Stimulated activated CD8-positive, alpha-beta memory T cell treated with anti-CD3 and anti-CD28 coated beads, Interleukin-2, amount 100 ng/mL, for 1 hour (primary cell): ENCODE measurements around the gene BABAM2.
"Not testable (repeated sequence)": the region's sequence is repeated elsewhere in the genome, so short reads cannot be mapped to it uniquely, and the experiment has no call there.

Source experiments
- DNase-seq, 2 donors: peaks; one replicate each; pipeline ENCODE4 v3.0.0-alpha.2; 2020; ENCODE audit warnings: low read depth in 2 of 2

Gene BABAM2

GRCh38 chr2:28327956-28328922 is 437.7 kb downstream of the BABAM2 start:
- DNase-seq: no peak

DNA sequence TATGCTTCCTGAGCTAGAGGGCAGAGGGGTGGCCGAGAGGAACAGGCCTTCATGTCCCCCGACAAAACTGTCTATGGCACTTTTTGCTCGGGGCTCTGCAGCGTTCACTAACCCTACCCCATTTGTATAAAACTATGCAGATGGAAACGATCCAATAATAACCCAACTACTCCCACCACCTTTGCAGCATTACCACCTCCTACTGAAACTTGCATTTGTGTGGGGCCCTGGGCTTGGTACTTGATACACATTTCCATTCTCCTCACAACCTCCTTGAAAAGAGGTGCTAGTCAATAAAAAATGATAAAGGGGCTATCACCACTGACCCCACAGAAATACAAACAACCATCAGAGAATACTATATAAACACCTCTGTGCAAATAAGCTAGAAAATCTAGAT is 438.7 kb downstream of the BABAM2 start:
- no peak for DNase-seq

- not testable (repeated sequence) for DNase-seq
These were observed 440.2 kb downstream of the BABAM2 start for GRCh38 chr2:28330722-28331121.

DNA sequence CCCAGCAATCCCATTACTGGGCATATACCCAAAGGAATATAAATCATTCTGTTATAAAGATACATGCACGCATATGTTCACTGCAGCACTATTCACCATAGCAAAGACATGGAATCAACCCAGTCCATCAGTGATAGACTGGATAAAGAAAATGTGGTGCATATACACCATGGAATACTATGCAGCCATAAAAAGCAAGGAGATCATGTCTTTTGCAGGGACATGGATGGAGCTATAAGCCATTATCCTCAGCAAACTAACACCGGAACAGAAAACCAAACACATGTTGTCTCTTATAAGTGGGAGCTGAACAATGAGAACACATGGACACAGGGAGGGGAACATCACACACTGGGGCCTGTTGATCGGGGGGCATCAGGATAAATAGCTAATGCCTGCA is 441.3 kb downstream of the BABAM2 start:
- DNase-seq: not testable (repeated sequence)

- no peak for DNase-seq
These were observed 442.2 kb downstream of the BABAM2 start for GRCh38 chr2:28332696-28333095.

DNA sequence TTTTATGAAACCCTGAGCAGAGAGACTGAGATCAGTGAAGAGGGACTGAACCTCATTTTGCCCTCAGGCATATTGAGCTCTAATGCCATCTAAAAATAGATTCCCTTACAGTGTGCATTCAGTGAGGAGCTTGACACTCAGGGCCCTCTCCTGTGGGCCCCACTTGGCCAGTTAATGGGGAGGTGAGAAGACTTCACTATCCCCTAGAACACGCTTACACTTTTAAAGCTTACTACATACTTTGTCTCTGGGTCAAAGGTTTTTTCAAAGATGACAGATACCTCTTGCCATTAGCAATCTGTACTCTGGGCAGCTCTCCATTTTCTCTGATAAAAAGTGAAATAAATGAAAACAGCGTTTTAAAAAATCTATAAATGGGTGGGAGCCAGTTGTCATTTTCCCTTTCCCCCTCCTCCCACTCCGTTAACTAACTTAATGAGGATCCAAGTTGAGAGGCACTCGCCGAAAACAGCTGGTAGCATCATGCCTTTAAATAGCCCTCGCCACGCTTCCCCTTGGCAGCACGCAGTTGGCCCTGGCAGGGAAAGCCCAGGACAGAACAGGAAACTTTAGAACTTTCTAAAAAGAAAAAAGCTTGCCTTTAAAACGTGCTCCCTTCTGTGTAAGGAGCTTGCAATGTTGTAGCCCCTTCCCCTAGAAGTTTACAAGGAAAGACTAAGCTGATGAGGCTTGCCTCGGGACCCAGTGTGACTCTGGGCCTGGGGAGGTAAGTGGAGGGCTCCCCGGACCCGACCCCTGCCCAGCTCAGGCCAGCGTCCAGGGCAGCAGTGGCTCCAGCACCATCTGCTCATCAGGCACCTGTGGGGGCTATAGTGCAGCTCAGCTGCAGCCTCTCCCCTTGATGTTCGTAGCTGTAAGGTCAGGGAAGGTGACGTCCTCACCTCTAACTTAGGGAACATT is 443.3 kb downstream of the BABAM2 start:
- no peak for DNase-seq

- DNase-seq: no peak
These were observed 444.0 kb downstream of the BABAM2 start for GRCh38 chr2:28334527-28334894.

GRCh38 chr2:28335265-28335664 is 444.7 kb downstream of the BABAM2 start:
- DNase-seq: not testable (repeated sequence)

- DNase-seq: no peak
These were observed 445.1 kb downstream of the BABAM2 start for GRCh38 chr2:28335666-28336065.

DNA sequence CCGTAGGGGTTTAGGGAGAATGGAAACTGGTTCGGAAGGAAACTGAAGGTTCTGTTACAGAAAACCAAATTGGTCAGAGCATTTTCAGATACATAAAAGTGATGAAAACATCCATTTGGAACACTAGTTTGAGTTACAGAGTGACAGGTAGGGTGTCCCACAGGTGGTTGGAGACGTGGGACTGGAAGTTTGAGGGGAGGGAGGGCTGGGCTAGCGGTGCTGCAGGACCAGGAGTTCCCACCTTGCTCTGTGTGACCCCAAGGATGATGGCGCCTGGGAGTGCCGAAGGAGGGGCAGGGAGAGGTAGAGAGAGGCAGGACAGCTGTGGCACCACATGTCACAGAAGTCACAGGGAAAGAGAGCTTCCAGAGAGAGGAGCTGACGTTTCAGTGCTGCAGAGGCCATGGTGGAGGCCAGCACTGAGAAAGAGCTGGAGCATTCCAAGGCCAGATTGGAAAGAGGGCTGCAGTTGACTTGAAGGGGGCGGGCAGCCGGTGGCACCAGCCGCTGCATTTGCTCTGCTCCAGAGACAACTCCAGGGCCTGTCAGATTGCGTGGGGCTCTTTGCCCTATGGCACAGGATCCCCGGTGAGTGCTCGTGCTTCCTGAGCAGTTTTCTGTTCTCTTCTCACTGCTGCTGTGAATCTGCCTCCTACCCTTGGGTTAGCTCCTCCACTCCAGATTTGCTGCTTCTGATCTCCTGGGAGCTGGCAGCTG is 445.9 kb downstream of the BABAM2 start:
- no peak for DNase-seq

- no peak for DNase-seq
These were observed 446.6 kb downstream of the BABAM2 start for GRCh38 chr2:28336982-28337627.

DNA sequence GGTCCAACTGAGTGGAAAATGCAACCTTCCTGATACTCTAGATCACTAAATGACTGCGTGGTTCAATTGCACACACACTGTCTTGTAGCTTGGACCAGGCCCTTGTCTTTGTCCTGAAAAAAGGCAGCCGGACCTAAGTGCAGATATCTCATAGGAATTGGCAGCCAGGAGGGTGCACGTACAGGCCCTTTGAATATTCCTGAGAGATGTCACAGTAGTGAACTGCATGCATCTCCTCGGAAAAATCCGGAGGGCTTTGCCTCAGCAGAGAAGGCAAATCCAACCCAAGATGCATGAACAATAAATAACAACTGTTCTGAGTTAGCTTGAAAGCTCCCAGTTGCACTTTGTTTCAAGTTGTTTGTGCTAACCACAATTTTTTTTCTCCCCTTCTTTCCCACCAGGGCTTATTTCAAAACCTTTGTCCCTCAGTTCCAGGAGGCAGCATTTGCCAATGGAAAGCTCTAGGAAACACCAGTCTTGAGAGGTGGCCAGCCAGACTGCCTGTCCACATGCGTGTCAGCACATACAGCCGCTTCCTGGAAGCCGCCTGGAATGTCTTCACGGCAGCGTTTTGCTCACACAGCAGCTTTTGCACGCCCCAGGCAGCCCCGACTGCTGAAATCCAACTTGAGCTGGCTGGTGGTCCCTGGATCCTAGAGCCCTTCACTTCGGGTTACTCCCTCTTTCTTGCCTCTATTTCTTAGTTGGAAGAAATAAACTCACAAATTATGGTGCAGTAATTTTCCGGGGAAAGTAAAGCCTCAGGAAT is 447.7 kb downstream of the BABAM2 start:
- no peak for DNase-seq

DNA sequence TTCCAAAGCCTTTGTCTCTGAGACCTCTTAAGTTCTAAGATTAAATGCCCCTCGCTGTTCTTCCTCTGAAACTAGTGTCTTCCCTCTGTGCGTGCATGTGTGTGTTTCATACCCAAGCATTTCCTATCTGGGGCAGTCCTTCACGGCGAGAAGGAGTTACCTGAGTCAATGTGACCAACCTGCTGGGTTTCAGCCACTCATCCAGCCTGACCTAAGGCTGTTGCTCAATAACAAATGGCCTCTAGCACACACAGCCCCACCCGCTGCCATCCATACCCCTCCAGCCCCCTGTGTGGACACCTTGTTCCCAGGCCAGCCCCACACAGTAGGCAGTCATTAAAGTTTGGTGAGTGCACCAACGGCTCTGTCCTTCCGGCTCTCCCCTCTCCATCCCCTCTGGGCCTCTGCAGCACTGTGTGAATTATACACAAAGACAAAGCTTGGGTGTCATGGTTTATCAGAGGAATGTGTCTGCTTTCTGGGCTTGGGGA is 448.3 kb downstream of the BABAM2 start:
- no peak for DNase-seq

DNA sequence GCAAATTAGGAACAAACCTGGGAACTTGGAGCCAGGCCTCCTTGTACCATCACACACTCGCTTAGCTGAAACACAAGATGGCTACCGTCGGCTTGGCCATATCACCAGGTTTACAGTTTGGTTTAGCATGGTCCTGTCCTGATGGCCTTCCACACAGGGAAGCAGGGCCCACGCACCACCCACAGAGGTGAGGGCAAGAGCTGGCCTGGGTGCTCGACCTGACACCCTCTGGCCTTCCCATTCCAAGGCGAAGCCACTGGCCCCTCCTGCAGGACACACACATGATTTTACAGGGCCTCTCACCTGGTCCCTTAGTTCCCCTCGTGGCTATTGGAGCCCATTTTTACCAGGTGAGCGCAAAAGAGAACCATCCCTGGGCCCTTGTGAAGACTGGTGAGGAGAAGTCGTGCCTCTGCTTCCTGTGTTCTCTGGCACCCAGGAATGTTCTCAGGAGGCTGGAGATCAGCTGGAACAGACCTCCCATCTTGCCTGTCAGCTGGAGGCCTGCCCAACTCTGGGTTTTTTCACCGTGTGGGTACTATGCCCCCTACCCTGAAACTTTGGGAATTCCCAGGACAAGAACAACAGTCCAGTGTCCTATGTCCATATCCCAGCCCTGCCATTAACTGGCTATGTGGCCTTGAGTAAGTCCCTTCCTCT is 449.1 kb downstream of the BABAM2 start:
- DNase-seq: no peak

GRCh38 chr2:28340312-28341202 is 450.0 kb downstream of the BABAM2 start:
- no peak for DNase-seq

DNA sequence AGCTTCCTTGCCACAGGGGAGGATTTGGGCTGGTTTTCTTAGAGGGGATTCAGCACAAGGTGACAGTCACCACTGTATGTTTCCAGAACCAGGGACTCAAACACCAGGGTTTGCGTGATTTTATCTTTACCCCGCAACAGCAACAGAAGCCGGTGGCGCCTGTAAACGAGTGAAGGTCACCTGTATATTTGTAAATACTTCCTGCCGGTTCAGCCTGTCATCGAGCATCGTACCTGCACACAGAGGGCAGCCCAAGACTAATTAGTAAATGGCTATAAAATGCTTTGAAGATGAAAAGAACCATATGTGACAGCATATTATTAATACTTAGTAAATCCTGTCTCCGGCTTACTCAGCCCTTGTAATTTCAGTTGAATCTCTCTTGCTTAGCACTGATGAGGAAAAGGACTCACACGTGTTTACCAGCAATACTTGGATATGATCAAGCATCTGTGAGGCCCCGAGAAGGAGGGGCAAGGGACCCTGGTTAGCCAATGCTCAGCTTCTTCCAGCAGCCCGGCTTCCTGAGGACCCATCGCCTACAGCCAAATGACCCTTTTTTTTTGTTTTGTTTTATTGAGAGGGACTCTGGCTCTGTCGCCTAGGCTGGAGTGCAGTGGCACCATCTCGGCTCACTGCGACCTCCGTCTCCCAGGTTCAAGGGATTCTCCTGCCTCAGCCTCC is 450.8 kb downstream of the BABAM2 start:
- DNase-seq: no peak

DNA sequence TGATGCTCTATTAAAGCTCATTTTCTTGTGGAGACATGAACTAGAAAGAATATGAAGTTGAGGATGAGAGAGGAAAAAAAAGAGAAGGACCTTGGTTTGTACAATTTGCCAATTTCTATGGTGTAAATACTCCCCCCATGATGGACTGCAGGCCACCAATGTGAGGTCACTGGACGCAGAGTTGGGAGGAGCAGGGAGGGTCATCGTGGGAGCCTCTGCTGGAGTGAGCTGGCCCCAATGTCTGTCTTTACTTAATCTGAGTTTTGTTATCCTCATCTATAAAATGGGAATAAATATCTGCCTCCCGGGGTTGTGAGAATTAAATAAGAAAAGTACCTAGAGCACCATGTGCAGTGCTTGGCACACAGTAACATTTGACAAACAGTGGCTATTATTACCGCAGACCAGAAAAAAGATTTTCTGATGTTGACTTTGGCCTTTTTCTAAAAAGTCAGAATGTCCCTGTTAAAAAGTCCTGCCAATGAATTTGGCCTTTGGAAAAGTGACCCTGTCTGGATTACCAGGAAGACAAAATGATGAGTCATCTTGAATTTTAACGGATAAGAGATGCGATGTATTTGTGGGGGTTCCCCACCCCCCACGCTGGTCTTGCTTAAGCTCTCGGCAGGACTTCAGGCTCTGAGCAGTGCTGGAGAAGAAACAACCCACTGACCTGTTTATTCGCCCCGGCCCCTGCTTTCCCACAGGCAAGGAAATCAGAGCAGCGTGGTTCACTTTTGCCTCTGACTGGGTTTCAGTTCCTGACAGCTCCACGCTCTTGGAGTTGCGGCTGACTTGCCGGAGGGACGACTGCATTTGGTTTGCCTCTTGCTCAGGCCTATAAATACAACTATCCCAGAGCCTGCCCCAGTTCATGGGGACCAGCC is 451.8 kb downstream of the BABAM2 start:
- no peak for DNase-seq
